ENCODE measurements around the gene HS2ST1.

- TF ChIP-seq USF2 (IDR thresholded peaks at IDR 0.05) = no peak
- TF ChIP-seq CEBPB (IDR thresholded peaks at IDR 0.05) = no peak
- no peak for TF ChIP-seq E2F6 (IDR thresholded peaks at IDR 0.05; ENCODE audit: borderline replicate concordance, low read depth)
- TF ChIP-seq ESRRA (IDR thresholded peaks at IDR 0.05; ENCODE audit: borderline replicate concordance, low read length) = no peak
- no peak for TF ChIP-seq MAX (IDR thresholded peaks at IDR 0.05)
- no peak for TF ChIP-seq CTCF (IDR thresholded peaks at IDR 0.05)
- TF ChIP-seq JUNB (IDR thresholded peaks at IDR 0.05) = no peak
- no peak for TF ChIP-seq POLR2A (IDR thresholded peaks at IDR 0.05; ENCODE audit: low read length)
- TF ChIP-seq KDM5A (IDR thresholded peaks at IDR 0.05) = no peak
- TF ChIP-seq PHF8 (IDR thresholded peaks at IDR 0.05; ENCODE audit: borderline replicate concordance, low read depth) = no peak
- TF ChIP-seq RFX5 (IDR thresholded peaks at IDR 0.05) = no peak
- TF ChIP-seq RAD21 (conservative IDR thresholded peaks at IDR 0.05 in 1 of 2, IDR thresholded peaks at IDR 0.05 in 1 of 2) = no peak
- TF ChIP-seq BHLHE40 (IDR thresholded peaks at IDR 0.05; ENCODE audit: low read depth, low read length) = no peak
Measured at GRCh38 chr1:87155648-87156047, 241.2 kb downstream of the HS2ST1 start.
